Forelimb muscle (tissue), 1 donor: Measurements from ENCODE around the gene ZMIZ1. TPM values are rescaled to one million over a fixed set of nuclear protein-coding genes. Genes with fewer than 3 reads are reported as not detected.
"Not testable (repeated sequence)": the region's sequence is repeated elsewhere in the genome, so short reads cannot be mapped to it uniquely, and the experiment has no call there.

ENCODE experiments used
- DNase-seq: peaks from one replicate; pipeline ENCODE4 v3.0.0-alpha.2; 2013; ENCODE audit warnings: low read depth
- polyA plus RNA-seq: library from polyadenylated mRNA; unstranded; fragments of 120-200 nt; gene quantifications from one replicate; pipeline ENCODE4 v1.2.1, GENCODE V29; 2013; ENCODE audit not compliant: insufficient read length

Gene ZMIZ1
- polyA plus RNA-seq, 1 donor: 29.8 TPM

GRCh38 chr10:79336739-79337138 lies 268.0 kb downstream of the ZMIZ1 start:
- no peak for DNase-seq

- not testable (repeated sequence) for DNase-seq
These were observed 269.2 kb downstream of the ZMIZ1 start for GRCh38 chr10:79337783-79338469.

GRCh38 chr10:79339266-79339665 lies 270.5 kb downstream of the ZMIZ1 start:
- DNase-seq: no peak

- no peak for DNase-seq
These were observed 272.0 kb downstream of the ZMIZ1 start for GRCh38 chr10:79340646-79341244.

GRCh38 chr10:79342295-79342761 lies 273.6 kb downstream of the ZMIZ1 start:
- DNase-seq: no peak

DNA sequence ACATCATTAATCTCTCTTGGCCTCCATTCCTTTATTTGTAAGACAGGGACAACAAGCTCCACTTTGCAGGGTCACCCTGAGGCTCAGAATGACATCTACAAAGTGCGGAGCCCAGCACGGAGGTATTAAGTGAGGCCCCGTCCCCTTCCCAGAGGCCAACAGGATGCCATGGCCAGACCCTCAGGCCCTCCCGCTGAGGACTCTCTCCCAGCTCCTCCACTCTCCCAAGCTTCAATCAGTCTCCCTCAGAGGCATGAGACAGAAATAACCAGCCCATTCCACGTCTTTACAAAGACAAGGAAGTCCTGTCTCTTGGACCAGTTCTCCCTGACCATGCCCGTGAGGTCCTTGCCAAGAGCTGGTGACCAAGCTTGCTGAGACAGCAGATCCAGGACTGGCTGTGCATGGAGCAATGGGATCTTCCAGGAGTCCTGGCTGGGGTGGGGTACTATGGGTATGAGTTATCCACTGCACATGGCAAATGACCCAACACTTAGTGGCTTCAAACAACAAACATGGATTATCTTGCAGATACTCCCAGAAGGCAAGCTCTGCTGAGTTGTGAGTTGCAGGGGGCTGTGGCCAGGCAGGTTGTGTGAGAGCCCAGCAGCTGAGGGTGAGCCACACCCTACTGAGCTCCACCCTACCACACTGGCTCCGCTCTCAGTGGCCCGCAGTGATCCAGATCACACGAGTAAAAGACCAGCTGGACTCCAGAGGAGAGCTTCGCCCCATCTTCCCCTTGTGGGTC lies 274.2 kb downstream of the ZMIZ1 start:
- no peak for DNase-seq

GRCh38 chr10:79344502-79345195 lies 275.9 kb downstream of the ZMIZ1 start:
- DNase-seq: no peak

DNA sequence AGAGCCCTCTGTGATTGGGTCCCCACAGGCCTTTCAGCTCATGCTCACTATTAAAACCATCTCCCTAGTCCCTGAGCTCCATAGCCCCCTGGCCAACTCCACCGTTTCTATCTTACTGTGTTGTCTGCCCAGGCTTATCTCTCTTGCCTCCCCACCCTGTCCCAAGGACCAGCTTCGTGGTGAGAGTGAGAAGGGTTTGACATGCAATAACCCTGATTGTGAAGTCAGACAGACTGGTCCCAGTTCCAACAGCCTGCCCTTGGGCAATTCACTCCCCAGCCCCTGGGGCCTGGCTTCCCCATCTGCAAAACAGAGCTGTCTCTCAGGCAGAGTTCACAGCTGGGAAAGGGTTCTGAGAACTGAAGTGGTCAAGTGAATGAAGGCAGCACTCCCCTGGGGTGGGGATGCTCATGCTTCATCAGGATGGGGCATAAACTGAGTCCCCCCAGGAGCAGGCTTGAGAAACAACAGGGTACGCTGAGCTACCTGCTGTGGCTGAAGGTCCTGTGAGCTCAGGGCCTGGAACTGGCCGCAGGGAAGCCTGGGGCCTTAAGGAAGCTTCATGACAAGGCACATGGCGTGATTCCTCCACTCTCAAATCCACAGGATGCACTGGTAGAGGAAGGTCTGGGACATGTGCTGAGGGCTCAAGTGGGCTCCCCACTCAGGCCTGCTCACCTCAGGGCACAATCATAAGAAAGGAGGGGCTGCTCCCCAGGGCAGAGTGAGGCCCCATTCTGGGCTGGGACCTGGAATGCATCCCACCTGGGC lies 276.7 kb downstream of the ZMIZ1 start:
- DNase-seq: no peak

DNA sequence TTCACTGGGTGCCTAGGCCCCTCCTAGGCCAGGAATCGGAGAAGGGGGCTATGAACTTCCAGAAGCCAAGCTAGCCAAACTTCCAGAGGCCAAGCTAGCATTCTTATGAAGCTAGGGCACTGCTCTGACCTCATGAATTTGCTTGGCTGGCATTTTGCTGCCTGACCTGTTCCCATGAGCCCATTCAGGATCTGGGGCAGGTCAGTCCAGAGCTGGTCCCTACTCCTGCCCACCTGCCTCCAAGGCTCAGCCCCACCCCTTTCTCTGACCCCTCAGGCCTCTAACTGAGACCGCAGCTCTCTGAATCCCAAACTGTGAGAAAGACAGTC lies 277.2 kb downstream of the ZMIZ1 start:
- DNase-seq: no peak

DNA sequence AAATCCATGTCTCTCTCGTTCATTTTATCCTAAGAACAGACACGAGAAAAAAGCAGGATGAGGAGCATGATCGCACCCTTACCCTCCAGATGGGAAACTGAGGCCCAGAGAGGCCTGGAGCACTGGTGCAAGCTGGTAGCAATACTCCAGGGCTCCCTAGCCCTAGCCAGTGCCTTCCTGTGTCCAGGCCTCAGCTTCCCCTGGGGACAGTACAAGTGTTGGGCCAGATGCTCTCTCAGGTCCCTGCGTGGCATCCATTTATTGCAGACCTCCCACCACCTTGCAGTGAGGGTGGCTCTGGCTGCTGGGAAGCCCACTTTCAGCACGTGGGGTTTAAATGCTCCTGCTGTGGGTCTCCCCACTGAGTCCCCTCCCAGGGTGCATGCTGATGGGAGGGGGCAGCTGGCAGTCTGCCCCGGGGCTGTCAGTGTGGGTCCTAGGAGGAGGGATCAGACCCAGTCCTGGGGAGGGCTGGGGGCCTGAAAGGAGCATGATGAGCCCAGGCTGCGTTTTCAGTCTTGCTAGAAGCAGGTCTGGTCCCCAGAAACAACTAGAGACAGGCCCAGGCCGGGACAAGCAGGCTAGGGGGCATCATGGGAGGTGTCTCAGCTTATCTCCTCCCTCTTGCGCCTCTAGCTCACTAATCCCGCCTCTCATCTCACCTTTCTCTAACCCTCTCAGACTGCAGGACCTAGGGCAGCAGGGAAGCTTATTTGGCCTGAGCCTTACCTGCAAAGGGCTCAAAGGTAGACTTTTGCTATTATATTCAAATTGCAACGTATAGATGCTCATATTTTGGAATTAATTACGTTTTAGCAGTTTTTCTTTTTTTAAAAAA lies 277.8 kb downstream of the ZMIZ1 start:
- DNase-seq: no peak

GRCh38 chr10:79347226-79347893 lies 278.6 kb downstream of the ZMIZ1 start, which contains the start of gene PPIF:
PPIF (plus strand) TSS chr10:79347469; CDS start chr10:79347549, 80 bp downstream.
- peak; percentile 68 for DNase-seq

GRCh38 chr10:79347894-79348639 lies 279.3 kb downstream of the ZMIZ1 start:
- no peak for DNase-seq

DNA sequence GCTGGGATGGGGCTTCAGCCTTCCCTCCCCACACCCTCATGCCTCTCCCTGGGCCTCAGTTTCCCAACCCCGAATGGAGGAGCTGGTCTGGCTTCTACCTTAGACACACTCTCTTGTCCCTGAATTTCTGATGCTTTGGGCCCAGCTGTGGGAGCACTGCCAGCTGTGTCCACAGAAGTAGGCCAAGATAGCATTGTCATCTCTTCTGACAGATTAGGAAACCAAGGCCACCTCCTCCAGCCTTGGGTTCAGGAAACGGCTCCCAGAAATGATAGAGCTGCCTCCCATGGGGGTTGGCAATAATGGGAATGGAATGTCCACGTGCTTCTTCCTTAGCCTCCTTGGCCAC lies 279.8 kb downstream of the ZMIZ1 start:
- no peak for DNase-seq

DNA sequence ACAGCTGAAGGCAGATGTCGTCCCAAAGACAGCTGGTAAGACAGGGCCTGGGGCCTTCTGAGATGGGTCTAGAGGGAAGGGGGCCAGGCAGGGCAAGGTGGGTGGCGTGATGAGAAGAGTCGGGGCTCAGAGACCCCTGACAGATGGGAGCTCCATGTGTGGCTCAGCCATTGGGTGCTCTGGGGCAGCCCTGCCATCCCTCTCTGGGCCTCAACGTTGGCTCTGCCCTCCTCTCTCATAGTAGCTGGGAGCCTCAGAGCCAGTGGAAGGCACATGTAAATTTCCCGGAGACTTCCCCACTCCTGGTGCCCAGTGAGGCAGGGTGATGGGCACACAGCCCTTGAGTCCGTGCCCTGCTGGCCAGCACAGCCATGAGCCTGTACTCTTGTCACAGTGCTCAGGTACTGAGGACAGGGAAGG lies 280.3 kb downstream of the ZMIZ1 start:
- no peak for DNase-seq

DNA sequence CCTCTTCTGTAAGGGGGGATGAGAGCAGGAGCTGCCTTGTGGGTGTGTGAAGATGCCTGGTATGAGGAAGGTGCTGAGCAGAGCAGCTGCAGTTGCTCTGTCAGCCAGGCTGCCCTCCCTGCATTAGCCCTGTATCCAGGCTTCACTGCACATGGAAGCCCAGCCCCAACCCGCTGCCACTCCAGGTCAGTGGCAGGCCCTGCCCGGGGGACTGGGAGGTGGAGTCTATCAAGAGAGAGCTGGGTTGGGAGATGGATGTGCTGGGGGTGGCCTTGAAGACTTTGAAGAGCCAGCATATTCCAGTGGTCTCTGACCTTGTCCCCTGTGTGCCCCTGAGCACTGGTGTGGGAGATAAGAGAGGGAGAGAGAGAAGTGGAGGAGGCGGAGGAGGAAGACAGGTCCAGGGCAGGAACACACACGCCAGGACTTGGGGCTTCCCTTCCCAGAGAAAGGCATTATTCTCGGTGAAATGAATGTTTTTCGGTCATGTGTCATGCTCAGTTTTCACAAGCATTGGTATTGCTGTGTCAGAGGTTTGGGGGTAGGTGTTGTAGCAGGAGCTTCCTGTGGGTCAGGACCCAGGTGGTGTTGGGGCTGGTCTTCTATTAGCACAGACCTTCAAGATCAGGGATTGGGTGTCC lies 281.1 kb downstream of the ZMIZ1 start:
- no peak for DNase-seq

DNA sequence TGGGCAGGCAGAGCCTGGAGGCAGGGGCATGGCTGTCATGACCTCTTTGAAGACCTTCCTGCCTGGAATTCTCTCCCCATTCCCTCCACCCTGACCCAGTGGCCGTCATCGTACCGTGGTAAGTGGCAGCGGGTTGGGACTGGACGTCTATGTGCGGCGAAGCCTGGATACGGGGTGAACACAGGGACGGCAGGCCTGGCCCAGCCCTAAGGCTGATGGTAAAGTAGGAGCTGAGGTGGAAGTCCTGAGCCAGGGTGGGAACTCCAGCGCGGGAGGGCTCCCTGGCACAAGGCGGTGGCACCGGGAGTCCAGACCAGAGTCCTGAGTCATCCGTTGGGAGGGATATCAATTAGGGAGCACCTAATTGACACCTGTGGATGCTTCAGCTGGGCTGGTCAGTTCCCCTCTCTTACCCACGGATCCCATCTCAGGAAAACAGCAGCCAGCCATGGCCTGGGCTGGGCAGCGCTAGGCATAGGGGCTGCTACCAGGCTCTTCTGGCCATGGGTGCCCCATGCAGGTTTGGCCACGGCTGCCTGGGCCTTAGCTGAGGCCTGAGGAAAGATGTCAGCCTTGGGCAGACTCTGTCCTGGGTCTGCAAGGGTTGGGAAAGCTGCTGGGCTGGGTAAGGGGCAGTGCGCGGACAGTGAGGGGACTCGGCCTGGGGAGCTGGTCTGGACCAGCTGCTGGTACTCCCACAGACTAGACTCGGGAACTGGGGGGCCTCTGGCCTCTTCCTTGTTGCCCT lies 281.8 kb downstream of the ZMIZ1 start:
- DNase-seq: no peak

DNA sequence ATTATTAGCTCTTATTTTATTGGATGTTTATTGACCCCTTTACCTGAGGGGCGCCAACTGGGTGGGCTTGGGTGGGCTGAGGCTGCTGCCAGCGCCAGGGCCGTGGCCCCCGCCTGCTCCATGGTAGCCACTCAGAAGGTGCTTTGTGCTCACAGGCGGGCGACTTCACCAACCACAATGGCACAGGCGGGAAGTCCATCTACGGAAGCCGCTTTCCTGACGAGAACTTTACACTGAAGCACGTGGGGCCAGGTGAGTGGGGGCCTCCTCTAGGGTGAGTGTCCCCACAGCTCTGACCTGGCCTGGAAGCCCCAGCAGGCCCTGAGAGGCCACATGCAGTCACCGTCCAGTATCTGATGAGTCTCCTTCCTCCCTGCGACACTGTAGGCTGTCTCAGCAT lies 282.6 kb downstream of the ZMIZ1 start:
- DNase-seq: no peak
